Rectal smooth muscle tissue (tissue), 1 donor: Measurements from ENCODE around the gene SLAMF8.

Experiments
- H3K27ac ChIP-seq: one replicate; pipeline ENCODE4 v1.7.0; 2013; ENCODE audit warnings: low read depth, low read length, inconsistent platforms
- H3K27me3 ChIP-seq: one replicate; pipeline ENCODE4 v1.7.0; 2013; ENCODE audit warnings: low read length; ENCODE audit not compliant: control insufficient read depth, insufficient read depth
- H3K36me3 ChIP-seq: one replicate; pipeline ENCODE4 v1.7.0; 2013; ENCODE audit warnings: low read length; ENCODE audit not compliant: control insufficient read depth, insufficient read depth
- H3K4me1 ChIP-seq: one replicate; pipeline ENCODE4 v1.7.0; 2013; ENCODE audit warnings: low read length; ENCODE audit not compliant: control insufficient read depth, insufficient read depth
- H3K4me3 ChIP-seq: one replicate; pipeline ENCODE4 v1.7.0; 2013; ENCODE audit warnings: low read length
- H3K9ac ChIP-seq: one replicate; pipeline ENCODE4 v1.7.0; 2013; ENCODE audit warnings: low read length

The SLAMF8 gene

GRCh38 chr1:159870704-159871103 is 44.0 kb downstream of the SLAMF8 start:
- no peak overlapping the region for H3K9ac ChIP-seq
- H3K36me3 ChIP-seq = no peaks in the 10 kb centered on the region
- no peaks in the 10 kb centered on the region for H3K27me3 ChIP-seq
- peaks cover 7% of the 10 kb centered on the region for H3K4me1 ChIP-seq
- no peak overlapping the region for H3K27ac ChIP-seq
- no peak overlapping the region for H3K4me3 ChIP-seq

- H3K36me3 ChIP-seq = no peaks in the 10 kb centered on the region
- peaks cover 4% of the 10 kb centered on the region for H3K4me1 ChIP-seq
- no peaks in the 10 kb centered on the region for H3K27me3 ChIP-seq
- no peak overlapping the region for H3K27ac ChIP-seq
- no peak overlapping the region for H3K9ac ChIP-seq
- H3K4me3 ChIP-seq = no peak overlapping the region
Measured at GRCh38 chr1:159872891-159873290, 46.2 kb downstream of the SLAMF8 start.

- H3K4me3 ChIP-seq = no peak overlapping the region
- no peak overlapping the region for H3K27ac ChIP-seq
- no peaks in the 10 kb centered on the region for H3K4me1 ChIP-seq
- no peaks in the 10 kb centered on the region for H3K27me3 ChIP-seq
- H3K9ac ChIP-seq = no peak overlapping the region
- H3K36me3 ChIP-seq = no peaks in the 10 kb centered on the region
Measured at GRCh38 chr1:159873530-159874143, 47.0 kb downstream of the SLAMF8 start.

GRCh38 chr1:159877695-159878444 is 51.2 kb downstream of the SLAMF8 start:
- no peaks in the 10 kb centered on the region for H3K27me3 ChIP-seq
- no peaks in the 10 kb centered on the region for H3K4me1 ChIP-seq
- no peak overlapping the region for H3K27ac ChIP-seq
- H3K36me3 ChIP-seq = no peaks in the 10 kb centered on the region
- H3K4me3 ChIP-seq = no peak overlapping the region
- no peak overlapping the region for H3K9ac ChIP-seq

- Histone ChIP-seq H3K36me3 (no peaks in the 10 kb centered on the region), H3K27me3 (no peaks in the 10 kb centered on the region), H3K4me3 (no peak overlapping the region), H3K27ac (no peak overlapping the region), H3K9ac (no peak overlapping the region), H3K4me1 (no peaks in the 10 kb centered on the region)
Measured at GRCh38 chr1:159879136-159879535, 52.5 kb downstream of the SLAMF8 start.

GRCh38 chr1:159879977-159880376 is 53.3 kb downstream of the SLAMF8 start:
- H3K27me3 ChIP-seq = no peaks in the 10 kb centered on the region

GRCh38 chr1:159880430-159880829 is 53.8 kb downstream of the SLAMF8 start:
- H3K4me1 ChIP-seq = no peaks in the 10 kb centered on the region
- no peak overlapping the region for H3K9ac ChIP-seq
- no peak overlapping the region for H3K4me3 ChIP-seq
- H3K27me3 ChIP-seq = no peaks in the 10 kb centered on the region
- no peaks in the 10 kb centered on the region for H3K36me3 ChIP-seq
- H3K27ac ChIP-seq = no peak overlapping the region

More at GRCh38 chr1:159879977-159880376, 53.3 kb downstream of the SLAMF8 start:
- Histone ChIP-seq H3K36me3 (no peaks in the 10 kb centered on the region), H3K4me1 (no peaks in the 10 kb centered on the region), H3K9ac (no peak overlapping the region), H3K4me3 (no peak overlapping the region), H3K27ac (no peak overlapping the region)

GRCh38 chr1:159881622-159882526 is 55.2 kb downstream of the SLAMF8 start:
- H3K27me3 ChIP-seq = no peaks in the 10 kb centered on the region
- no peak overlapping the region for H3K27ac ChIP-seq
- H3K9ac ChIP-seq = no peak overlapping the region
- no peak overlapping the region for H3K4me3 ChIP-seq
- no peaks in the 10 kb centered on the region for H3K4me1 ChIP-seq
- H3K36me3 ChIP-seq = no peaks in the 10 kb centered on the region

GRCh38 chr1:159882527-159882862 is 55.8 kb downstream of the SLAMF8 start:
- no peak overlapping the region for H3K9ac ChIP-seq
- H3K4me1 ChIP-seq = no peaks in the 10 kb centered on the region
- H3K27ac ChIP-seq = no peak overlapping the region
- no peak overlapping the region for H3K4me3 ChIP-seq
- no peaks in the 10 kb centered on the region for H3K36me3 ChIP-seq
- no peaks in the 10 kb centered on the region for H3K27me3 ChIP-seq

GRCh38 chr1:159883134-159883533 is 56.5 kb downstream of the SLAMF8 start:
- H3K27me3 ChIP-seq = no peaks in the 10 kb centered on the region
- H3K4me3 ChIP-seq = no peak overlapping the region
- no peak overlapping the region for H3K27ac ChIP-seq
- H3K4me1 ChIP-seq = no peaks in the 10 kb centered on the region
- H3K9ac ChIP-seq = no peak overlapping the region
- no peaks in the 10 kb centered on the region for H3K36me3 ChIP-seq

GRCh38 chr1:159884296-159884695 is 57.6 kb downstream of the SLAMF8 start:
- no peaks in the 10 kb centered on the region for H3K4me1 ChIP-seq
- H3K9ac ChIP-seq = no peak overlapping the region
- H3K27me3 ChIP-seq = no peaks in the 10 kb centered on the region
- H3K27ac ChIP-seq = no peak overlapping the region
- H3K36me3 ChIP-seq = no peaks in the 10 kb centered on the region
- no peak overlapping the region for H3K4me3 ChIP-seq
